GM20000 (cell line): Measurements from ENCODE around the gene BICDL1.

ENCODE experiments used
- DNase-seq: peaks from one replicate; pipeline ENCODE4 v3.0.0; 2012; ENCODE audit warnings: low spot score
- CTCF ChIP-seq: IDR thresholded peaks from 2 replicates; pipeline ENCODE4 v1.5.1; 2012; ENCODE audit warnings: mild to moderate bottlenecking, control low read depth; ENCODE audit errors: extremely low read depth, missing control alignments

Gene BICDL1

GRCh38 chr12:120132054-120132836 lies 143.2 kb downstream of the BICDL1 start:
- DNase-seq, result no peak
- TF ChIP-seq CTCF, result no peak

GRCh38 chr12:120132863-120133385 lies 143.9 kb downstream of the BICDL1 start:
- DNase-seq, result peak; percentile 76
- no peak for TF ChIP-seq CTCF

GRCh38 chr12:120134307-120134980 lies 145.4 kb downstream of the BICDL1 start:
- no peak for TF ChIP-seq CTCF
- DNase-seq, result no peak

- DNase-seq, result no peak
- TF ChIP-seq CTCF, result no peak
These were observed 147.2 kb downstream of the BICDL1 start for GRCh38 chr12:120136093-120136770.

GRCh38 chr12:120137833-120138232 lies 148.8 kb downstream of the BICDL1 start:
- no peak for DNase-seq
- no peak for TF ChIP-seq CTCF

- no peak for TF ChIP-seq CTCF
- no peak for DNase-seq
These were observed 149.3 kb downstream of the BICDL1 start for GRCh38 chr12:120138366-120138765.

- DNase-seq, result no peak
- no peak for TF ChIP-seq CTCF
These were observed 150.9 kb downstream of the BICDL1 start for GRCh38 chr12:120139958-120140357.
